Cortex of kidney (tissue), 1 donor: ENCODE measurements around the gene VDR.
"Not testable (repeated sequence)": the region's sequence is repeated elsewhere in the genome, so short reads cannot be mapped to it uniquely, and the experiment has no call there.

ENCODE experiments used
- DNase-seq: peaks from one replicate; lab custom pipeline; 2025; lab: John Stamatoyannopoulos, UW

The VDR gene

GRCh38 chr12:47828008-47828975 is 76.5 kb downstream of the VDR start:
- no peak for DNase-seq

DNA sequence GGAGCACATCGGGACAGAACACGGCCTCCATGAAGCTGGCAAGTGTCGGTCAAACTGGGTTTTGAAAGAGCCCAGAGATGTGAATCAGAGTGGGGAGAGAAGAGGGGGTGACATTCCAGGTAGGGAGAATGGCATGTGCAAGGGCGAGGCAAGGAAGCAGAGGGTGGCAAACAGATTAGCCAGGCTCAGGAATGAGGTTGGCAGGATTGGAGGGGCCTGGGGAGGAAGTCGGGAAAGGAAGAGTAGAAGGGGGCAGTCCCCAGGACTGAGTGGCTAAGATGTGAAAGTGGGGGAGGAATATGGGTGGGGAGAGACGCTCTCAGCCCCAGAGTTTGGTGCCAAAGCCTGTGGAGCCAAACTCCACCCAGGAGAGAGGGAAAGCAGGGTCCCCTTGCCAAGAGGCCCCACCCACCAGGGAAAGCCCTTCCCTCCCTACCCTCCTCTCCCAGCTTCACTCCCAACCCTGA is 79.6 kb downstream of the VDR start:
- DNase-seq = no peak

GRCh38 chr12:47824635-47825034 is 80.2 kb downstream of the VDR start:
- DNase-seq = no peak

DNA sequence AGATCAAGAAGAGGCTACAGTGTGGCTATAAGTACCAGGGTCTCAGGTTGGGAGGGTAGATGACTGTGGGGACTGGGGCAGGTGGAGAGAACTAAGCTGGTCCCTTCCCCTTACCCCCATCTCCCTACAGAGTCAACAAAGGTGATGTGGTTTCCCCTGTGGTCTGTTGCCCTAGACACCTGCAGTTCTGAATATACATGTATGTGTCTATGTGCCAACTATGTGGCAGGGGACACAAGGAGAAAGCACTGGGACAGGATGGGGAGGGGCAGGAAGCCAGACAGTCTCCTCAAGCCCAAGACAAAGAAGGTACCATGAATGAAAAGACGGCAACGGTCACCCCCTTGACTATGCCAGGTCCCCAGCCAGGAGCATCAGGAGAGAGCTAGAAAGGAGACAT is 80.6 kb downstream of the VDR start:
- no peak for DNase-seq

DNA sequence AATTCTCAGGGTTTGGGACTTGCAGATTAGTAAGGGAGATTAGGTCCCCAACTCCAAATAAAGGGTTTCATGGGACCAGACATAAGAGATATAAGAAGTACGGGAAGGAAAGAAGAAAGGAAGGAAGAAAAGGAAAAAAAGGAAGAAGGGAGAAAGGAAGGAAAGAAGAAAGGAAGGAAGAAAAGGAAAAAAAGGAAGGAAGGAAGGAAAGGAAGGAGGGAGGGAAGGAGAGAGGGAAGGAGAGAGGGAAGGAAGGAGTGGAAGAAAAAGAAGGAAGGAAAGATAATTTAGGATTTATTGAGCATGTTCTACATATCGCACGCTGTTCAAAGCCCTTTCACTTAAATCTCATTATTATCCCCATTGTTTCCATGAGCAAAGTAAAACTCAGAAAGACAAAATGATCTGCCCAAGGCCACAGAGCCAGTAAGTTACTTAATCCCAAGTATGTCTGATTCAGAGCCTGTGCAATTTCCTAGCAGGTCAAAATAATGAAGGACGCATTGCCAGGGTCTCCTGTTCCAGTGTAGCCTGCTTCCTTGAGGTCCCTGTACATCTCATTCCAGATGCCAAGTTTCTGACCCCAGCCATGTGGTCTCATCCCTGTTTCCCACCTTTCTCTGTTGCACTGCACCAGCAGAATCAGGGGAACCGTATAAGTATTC is 81.2 kb downstream of the VDR start:
- no peak for DNase-seq

DNA sequence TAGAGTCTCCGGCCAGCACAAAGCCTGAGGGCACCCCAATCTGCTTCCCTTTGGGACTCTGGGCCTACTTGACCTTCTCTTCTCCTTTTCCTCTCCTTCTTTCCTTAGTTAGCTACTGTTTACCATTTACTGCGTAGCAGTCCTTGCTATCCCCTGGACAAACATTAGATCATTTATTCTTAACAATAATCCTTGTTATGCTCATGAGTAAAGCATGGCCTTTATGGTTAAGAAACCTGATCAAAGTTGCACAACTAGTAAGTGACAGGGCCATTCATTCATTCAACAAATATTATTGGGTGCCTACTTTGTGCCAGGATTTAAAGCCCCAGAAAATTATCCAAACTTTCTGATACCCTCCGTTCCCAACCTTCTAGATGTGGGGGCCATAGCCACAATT is 81.9 kb downstream of the VDR start:
- no peak for DNase-seq

DNA sequence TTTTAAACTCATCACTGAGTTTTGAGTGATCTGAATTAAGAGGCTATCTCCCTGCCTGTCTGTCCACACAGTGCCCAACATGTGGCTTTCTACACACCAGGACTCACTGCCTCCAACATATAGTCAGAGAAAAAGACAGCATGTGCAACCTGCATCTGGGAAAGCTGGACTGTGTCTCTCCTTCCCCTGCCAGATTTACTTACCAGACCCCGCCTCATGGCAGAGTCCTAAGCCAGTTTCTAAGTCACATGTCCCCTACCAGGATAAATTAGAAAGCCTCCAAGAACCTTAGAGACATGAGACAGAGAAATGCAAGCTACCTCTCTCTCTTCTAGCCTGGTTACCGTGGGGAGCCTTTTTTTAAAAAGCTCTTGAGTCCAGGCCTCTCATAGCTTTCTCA is 82.4 kb downstream of the VDR start:
- DNase-seq = no peak

DNA sequence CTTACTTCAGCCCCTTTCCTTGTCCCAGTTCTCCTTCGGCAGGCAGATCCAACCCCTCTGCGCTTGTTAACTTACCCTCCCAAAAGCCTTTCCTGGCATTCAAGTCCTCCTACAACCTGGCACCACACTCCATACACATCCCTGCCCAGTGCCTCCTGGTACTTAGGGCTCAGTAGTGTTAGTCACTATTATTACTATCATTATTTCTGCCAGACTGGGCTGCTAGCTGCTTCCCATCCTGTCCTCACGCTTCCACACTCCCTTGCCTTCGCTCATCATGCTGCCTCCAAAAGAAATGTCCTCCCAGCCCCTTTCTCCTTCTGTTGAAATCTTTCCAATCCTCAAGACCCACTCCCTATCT is 83.5 kb downstream of the VDR start:
- DNase-seq = no peak

DNA sequence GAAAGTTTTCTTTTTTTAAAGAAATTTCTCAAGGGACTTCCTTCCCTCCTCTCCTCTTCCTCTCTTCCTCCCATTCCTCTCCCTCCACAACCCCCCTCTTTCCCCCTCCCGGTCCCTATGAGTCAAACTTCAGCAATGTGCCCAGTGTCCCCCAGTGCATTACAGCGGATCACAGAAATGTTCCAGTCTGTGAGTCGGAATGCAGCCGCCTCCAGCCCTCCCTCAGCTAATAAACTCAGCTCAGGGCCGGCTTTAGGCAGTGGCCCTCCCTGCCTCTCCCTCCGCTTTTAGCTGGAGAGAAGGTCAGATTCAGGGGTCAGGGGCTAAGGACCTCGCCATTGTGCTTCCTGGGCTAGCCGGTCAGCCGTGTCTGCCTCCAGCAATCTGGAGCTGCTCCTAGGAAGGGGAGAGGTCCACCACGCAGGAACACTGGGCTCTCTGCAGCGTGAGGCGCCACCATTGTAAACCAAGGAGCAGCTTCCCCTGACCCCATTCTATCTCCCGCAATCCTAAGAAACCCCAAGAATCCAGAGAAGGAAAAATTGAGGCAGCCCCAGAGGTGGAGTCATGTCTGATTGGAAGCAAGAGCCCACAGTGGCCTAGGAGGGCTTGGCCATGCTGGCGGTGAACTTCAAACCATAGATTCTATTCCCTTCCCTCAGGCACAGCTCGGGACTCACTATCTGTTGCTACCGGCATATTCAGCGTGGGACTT is 84.0 kb downstream of the VDR start:
- no peak for DNase-seq

DNA sequence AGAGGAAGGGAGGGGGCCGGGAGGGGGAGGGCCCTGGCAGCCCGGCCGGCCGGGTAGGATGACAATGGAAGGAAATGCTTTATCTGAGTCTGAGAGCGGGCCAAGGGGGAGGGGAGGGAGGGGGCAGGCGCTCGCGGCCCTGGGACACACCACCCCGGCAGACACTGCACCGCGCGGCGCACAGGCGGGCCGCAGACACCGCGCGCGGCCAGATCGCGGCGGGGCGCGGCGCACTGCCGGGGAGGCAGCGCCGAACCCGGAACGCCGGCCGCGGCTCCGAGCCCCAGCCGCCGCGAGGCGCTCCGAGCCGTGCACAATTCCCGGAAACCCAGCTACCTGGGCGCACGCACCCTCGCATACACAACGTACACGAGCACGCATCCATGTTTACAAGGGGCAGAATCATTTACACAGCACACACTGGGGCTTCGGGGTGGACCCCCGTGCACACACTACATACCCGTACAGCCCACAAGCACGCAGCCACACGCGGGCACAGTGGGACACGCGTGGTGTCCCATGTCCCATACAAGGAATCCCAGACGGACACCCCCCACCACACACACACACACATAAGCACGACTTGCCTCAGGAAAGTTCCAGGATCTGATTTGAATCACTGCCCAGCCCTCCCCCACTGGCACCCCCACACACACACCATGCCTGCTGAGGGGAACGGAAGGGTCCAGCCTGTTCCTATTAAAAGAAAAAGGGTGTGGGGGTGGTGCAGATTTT is 84.7 kb downstream of the VDR start, which contains the start of gene HDAC7:
TSS of gene HDAC7 (minus strand) at position 8 of the 735 bp plus-strand sequence. CDS start 118 bp downstream, outside the sequence.
- no peak for DNase-seq

DNA sequence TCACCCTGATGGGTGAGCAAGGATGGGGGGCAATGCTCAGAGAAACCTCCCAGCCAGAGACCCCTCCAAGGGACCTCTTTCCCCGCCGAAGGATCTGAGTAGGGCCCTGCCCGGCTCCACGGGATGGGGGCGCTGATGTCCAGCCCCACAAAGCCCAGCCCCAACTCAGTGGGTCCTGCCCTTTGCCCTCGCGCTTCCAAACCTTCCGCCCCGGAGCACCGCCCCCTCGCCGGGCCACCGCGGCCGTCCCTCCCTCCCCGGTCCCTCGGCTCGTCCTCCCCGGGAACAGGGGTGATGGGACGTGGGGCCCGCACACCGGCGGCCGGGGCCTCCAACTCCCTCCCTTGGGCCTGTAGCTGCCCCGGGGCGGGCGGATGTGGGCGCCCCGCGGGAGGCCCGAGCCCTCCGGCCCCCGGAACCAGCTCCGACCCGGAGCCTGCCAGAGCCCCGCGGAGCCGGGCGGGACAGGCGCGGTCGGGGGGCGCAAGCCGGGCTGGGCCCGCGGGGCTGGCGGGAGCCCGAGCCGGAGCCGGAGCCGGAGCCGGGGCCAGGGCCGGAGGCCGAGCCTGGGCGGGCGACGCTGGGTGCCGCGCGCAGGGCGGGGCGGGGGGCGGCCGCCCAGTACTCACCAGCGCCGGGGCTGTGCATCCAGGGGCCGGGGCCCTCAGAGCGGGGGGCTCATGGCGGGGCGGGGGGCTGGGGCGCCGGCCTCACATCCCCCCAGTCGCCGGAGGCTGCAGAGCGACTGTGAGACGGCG is 85.5 kb downstream of the VDR start:
- no peak for DNase-seq

- DNase-seq = no peak
These were observed 86.2 kb downstream of the VDR start for GRCh38 chr12:47818467-47819137.

GRCh38 chr12:47818007-47818376 is 86.8 kb downstream of the VDR start:
- DNase-seq = no peak

DNA sequence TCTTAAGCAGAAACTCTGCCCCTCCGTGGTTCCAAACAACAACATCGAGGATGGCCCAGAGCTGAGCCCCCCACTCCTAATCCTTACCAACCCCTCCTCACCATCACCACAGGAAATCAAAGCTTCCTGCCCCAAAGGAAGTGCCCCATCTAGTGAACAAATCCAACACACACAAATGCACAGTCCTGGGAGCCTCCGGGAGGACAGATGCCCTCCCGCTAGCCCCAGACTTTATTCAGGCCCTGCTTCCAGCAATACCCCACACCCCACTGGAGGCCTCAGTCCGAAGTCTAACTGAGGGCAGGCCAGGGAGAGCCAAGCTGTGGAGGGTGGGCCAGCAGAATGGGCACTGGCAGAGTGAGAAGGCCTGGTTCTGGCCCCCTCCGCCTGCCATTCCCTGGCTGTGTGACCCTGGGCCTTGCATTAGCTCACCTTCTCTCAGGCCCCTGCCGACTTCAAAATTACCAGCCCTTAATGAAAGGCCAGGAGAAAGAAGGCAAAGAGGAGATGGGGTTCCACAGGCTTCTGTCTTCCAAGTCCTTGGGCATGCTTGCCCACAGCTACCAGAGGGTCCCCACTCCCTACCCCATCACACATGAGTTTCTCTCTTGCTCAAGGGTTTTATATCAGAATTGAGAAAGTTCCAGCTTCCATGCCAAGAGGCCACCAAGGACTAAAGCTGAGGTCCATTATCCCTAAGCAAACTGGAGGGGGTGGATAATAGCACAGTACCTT is 87.4 kb downstream of the VDR start:
- no peak for DNase-seq

DNA sequence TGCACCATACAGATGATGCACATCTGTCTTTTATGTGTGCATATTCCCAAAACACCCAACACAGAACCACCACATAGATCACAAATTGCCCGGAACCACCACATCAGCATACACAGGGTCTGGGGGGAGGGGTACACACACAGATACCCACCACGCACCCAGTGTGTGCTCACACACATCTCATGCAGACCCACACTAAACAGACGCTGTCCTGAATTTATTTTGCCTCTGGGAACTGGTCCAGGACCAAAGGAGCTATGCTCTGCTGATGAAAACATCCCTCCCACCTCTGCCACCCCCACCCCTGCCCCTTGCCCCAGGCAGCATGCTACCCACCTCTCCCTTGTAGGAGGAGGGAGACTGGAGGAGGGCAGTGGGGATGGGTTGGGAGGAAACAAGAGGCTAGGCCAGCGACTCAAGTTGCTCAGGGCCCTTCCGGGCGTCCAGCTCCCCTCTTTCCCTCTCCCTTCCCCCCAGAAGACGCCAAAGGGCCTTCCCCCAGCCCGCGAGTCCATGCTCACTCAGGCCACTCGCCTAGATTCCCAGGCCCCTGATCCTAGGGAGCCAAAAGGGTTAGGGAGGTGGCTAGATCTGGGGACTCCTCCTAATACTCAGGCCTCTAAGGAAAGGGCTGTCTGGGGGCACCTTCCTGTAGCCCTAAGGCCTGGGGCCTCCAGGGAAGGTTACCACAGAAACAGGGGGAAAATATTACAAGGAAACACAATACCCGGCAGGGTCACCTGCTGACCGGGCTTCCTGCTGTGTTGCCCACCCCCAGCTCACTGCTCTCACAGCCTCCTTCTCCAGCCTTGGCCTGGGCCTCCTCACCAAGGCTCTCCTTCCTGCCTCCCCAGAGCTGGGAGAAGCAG is 88.2 kb downstream of the VDR start:
- DNase-seq = no peak

- DNase-seq = not testable (repeated sequence)
These were observed 89.3 kb downstream of the VDR start for GRCh38 chr12:47815447-47815846.

- no peak for DNase-seq
These were observed 90.1 kb downstream of the VDR start for GRCh38 chr12:47814539-47815170.

DNA sequence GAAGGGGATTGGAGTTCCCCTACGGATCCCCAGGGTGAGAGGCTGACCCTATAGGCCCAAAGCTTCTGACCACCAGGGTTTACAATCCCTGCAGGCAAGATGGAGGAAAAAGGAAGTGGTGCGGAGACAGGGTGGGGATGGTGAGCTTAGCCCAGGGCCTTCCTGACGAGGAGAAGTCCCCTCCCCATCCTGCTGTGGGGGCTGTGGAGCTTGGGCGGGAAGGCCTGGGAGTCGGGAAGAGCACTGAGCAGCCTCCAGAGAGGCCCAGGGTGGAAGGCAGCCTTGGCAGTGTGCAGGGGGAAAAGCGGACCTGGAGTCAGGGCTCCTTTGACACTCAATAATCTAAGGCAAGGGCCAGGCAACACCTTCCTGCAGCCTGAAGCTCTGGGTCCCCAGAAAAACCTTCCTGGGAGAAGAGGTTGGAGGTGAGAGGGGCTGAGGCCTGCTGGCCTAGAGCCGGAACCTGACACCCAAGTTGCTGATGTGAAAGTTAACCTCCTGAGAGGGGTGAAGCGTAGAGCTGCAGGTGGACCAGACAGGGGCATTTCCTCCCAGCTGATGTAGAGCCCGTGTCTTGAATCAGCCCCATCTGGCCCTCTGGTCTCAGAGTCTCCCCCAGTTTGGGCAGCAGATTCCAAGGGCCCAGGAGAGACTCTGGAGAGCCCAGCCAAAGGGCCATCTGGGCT is 91.1 kb downstream of the VDR start:
- no peak for DNase-seq
